EL (cell line): ENCODE results near the gene TARS1.

Experiments
- DNase-seq: peaks from one replicate; pipeline ENCODE4 v3.0.0-alpha.2; 2016

TARS1 gene

GRCh38 chr5:33440482-33441240, at the start of gene TARS1:
TARS1 (plus strand) TSS chr5:33440965; CDS start chr5:33441087, 122 bp downstream.
- DNase-seq = peak; percentile 100

- no peak for DNase-seq
Observed at GRCh38 chr5:33398501-33398900, 42.3 kb upstream of the TARS1 start.

DNA sequence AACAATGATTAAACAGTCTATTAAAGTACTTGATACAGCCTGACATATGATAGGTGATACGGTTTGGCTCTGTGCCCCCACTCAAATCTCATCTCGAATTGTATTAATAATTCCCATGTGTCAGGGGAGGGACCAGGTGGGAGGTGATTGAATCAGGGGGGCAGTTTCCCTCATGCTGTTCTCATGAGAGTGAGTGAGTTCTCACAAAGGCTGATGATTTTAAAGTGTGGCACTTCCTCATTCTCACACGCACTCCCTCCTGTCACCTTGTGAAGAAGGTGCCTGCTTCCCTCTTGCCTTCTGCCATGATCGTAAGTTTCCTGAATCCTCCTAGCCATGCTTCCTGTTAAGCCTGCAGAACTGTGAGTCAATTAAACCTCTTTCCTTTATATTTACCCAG, 40.1 kb upstream of the TARS1 start:
- DNase-seq = no peak

- peak; percentile 84 for DNase-seq
Observed at GRCh38 chr5:33401482-33402390, 39.0 kb upstream of the TARS1 start.

DNA sequence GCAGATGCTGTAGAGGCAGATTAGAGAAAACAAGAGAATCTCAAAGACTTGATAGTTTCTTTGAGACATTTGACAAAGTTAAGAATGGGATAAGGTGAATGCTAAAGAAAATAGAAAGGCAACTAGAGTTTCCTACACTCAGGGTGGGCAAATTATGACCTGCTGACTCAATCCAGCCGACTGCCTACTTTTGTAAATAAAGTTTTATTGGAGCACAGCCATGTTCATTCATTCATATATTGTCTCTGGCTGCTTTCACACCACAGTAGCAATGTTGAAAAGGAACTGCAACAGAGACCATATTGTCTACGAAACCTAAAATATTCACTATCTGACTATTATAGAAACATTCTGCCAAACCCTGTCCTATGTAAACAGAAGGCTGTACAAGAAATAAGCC, 37.6 kb upstream of the TARS1 start:
- DNase-seq = no peak

DNA sequence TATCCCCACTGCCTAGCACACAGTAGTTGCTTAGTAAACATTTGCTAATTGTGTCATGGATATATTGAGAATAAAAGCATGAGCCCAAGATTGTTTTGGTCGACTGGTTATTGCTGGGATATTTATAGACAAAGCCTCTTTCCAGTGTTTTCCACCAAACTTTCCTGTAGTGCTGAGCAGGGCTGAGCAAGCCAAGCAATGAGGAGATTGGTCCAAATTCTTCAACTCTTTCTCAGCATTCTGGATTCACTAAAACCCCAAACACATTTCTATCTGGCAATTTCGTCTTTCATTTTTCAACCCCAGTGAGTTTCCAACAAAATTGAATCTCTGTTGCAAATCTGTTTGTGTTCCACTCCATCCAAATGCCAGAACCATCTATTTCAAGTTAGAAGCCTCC, 31.9 kb upstream of the TARS1 start:
- no peak for DNase-seq

GRCh38 chr5:33409435-33410170, 31.2 kb upstream of the TARS1 start:
- DNase-seq = peak; percentile 48

- no peak for DNase-seq
Observed at GRCh38 chr5:33410221-33410620, 30.5 kb upstream of the TARS1 start.

GRCh38 chr5:33411498-33411897, 29.3 kb upstream of the TARS1 start:
- no peak for DNase-seq

GRCh38 chr5:33415811-33416354, 24.9 kb upstream of the TARS1 start:
- no peak for DNase-seq

DNA sequence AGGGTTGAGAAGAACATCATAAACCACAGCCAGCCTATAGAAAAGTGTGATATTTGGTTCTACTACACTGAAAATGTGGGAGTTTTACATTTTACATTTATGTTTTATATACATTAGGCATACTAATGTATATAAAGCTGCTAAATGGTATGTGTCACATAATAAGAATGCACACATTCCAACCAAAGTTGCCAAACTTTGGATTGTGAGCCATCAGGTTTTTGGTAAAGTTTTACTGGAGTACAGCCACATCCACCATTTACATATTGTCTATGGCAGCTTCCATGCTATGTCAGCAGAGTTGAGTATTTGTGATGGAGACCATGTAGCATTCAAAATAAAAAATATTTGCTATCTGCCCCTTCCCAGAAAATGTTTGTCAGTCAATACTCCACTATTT, 23.1 kb upstream of the TARS1 start:
- no peak for DNase-seq

- DNase-seq = no peak
Observed at GRCh38 chr5:33420946-33421345, 19.8 kb upstream of the TARS1 start.

- DNase-seq = no peak
Observed at GRCh38 chr5:33422191-33422590, 18.6 kb upstream of the TARS1 start.

DNA sequence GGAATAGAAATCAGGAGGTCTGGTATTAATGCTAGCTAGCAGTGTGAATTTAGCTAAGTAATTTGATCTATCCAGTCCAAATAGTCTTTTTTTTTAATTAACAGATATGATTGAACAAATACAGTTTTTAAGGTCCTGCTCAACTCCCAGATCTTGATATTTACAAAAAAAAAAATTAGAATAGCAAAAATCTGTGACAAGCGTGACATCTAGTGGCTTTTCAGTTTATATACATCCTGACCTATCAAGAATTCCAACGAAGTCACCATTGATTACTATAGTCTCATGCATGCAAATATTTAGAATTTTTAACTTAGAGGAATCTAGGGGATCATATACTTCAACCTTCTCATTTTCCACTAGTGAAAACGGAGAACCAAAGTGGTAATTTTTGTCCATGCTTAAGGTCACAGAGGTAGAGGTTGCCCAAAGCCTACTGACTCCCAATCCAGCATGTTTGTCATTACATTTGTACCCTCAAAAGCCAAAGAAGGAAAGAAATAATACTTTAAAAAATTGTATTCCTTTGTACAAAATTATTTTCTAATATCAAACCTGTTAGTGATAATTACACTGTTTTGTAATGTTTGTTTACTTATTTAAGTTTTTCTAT, 17.6 kb upstream of the TARS1 start:
- DNase-seq = peak; percentile 52

- DNase-seq = peak; percentile 37
Observed at GRCh38 chr5:33425314-33425713, 15.5 kb upstream of the TARS1 start.

DNA sequence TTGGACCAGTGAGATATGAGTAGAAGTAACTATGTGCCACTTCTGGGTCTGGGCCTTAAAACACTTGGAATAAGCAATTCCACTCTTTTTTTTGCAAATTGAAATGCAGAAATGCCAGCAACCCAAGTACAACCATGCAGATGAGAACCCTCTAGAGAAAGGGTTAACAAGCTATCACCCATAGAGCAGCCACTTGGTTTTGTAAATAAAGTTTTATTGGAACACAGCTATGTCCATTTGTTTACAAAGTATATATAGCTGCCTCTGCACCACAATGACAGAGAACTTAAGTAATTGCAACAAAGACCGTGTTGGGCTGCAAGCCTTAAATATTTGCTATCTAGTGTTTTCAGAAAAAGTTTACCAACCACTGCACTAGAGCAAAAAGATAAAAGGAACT, 9.8 kb upstream of the TARS1 start:
- DNase-seq = no peak

GRCh38 chr5:33432656-33433055, 8.1 kb upstream of the TARS1 start:
- DNase-seq = no peak

- peak; percentile 29 for DNase-seq
Observed at GRCh38 chr5:33433303-33434240, 7.2 kb upstream of the TARS1 start.

DNA sequence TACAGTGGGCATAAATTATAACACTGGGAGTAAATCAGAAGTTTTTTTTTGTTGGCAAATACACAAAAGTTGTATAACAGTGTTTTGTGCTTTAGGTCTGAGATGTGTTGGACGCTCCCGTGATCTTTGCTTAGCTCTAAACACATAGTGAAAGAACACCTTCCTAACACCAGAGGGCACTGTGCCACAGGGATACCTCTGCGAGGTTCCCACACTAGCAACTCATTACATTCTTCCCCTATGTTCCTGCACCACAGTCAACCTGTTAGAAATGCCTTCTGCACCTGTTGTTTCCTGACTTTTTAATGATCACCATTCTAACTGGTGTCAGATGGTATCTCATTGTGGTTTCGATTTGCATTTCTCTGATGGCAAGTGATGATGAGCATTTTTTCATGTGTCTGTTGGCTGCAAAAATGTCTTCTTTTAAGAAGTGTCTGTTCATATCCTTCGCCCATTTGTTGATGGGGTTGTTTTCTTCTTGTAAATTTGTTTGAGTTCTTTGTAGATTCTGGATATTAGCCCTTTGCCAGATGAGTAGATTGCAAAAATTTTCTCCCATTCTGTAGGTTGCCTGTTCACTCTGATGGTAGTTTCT, 4.8 kb upstream of the TARS1 start:
- peak; percentile 75 for DNase-seq

- DNase-seq = no peak
Observed at GRCh38 chr5:33438996-33439395, 1.8 kb upstream of the TARS1 start.

DNA sequence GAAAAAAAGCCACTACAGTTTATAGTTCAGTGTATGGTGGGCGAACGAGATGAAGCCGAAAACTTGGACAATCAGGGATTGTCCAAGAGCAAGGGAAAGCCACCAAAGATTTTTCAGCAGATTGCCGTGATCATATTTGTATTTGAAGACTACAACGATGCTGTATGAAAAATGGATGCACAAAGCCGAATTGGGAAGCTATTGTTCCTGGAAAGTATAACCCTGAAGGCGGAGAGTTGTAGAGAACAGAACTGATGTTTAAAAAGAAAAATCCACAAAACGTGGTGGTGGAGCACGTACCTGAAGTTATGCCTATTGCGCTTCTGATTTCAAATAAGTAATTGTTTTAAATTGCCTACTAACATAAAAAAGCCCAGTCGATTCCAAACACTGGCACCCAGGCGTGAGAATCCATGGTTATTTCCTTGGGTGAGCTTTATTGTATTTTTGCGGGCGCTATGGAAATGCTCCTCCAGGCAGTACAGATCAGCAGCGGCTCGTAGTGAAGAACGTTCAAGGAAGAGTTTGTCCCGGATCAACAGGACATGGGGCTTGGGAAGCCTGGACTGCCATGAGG, 772 bp upstream of the TARS1 start:
- no peak for DNase-seq
